GM21447 (cell line): ENCODE results near the gene OSGEP.

Source experiments
- ATAC-seq: cut with Tn5 transposase; IDR thresholded peaks from one replicate; pipeline ENCODE4 v1.9.1; 2021; ENCODE audit not compliant: unreplicated experiment

The OSGEP gene

GRCh38 chr14:20434701-20435581 lies 19.7 kb downstream of the OSGEP start:
- no peak for ATAC-seq

- ATAC-seq, result no peak
Observed at GRCh38 chr14:20429801-20430669, 24.6 kb downstream of the OSGEP start.

- ATAC-seq, result no peak
Observed at GRCh38 chr14:20428802-20429201, 25.8 kb downstream of the OSGEP start.

- peak; percentile 36 for ATAC-seq
Observed at GRCh38 chr14:20428010-20428365, 26.6 kb downstream of the OSGEP start.

GRCh38 chr14:20427231-20428009 lies 27.2 kb downstream of the OSGEP start:
- peak; percentile 83 for ATAC-seq

- no peak for ATAC-seq
Observed at GRCh38 chr14:20424851-20425250, 29.8 kb downstream of the OSGEP start.

- ATAC-seq, result no peak
Observed at GRCh38 chr14:20422886-20423285, 31.7 kb downstream of the OSGEP start.

GRCh38 chr14:20421267-20421666 lies 33.3 kb downstream of the OSGEP start:
- ATAC-seq, result no peak

GRCh38 chr14:20419419-20419818 lies 35.2 kb downstream of the OSGEP start:
- no peak for ATAC-seq

- ATAC-seq, result no peak
Observed at GRCh38 chr14:20418501-20418909, 36.1 kb downstream of the OSGEP start.

- ATAC-seq, result no peak
Observed at GRCh38 chr14:20417250-20418186, 37.1 kb downstream of the OSGEP start.

GRCh38 chr14:20416223-20416622 lies 38.4 kb downstream of the OSGEP start:
- no peak for ATAC-seq

GRCh38 chr14:20415782-20416206 lies 38.8 kb downstream of the OSGEP start:
- peak; percentile 41 for ATAC-seq

- ATAC-seq, result peak; percentile 39
Observed at GRCh38 chr14:20413744-20414082, 40.9 kb downstream of the OSGEP start.

GRCh38 chr14:20412876-20413743 lies 41.5 kb downstream of the OSGEP start, which contains the start of gene TEP1:
Gene TEP1 (minus strand): TSS chr14:20413501. CDS start chr14:20408439, 5,062 bp downstream.
- ATAC-seq, result peak; percentile 62

GRCh38 chr14:20412411-20412810 lies 42.2 kb downstream of the OSGEP start:
- peak; percentile 66 for ATAC-seq

- ATAC-seq, result no peak
Observed at GRCh38 chr14:20409226-20409625, 45.4 kb downstream of the OSGEP start.

- ATAC-seq, result no peak
Observed at GRCh38 chr14:20403521-20403920, 51.1 kb downstream of the OSGEP start.

- ATAC-seq, result no peak
Observed at GRCh38 chr14:20400965-20401593, 53.5 kb downstream of the OSGEP start.
